Hepatocyte (in vitro differentiated cells): Measurements from ENCODE around the gene PHLDB2. TPM values are rescaled to one million over a fixed set of nuclear protein-coding genes. Genes with fewer than 3 reads are reported as not detected.

Source experiments
- DNase-seq: peaks from one replicate; pipeline ENCODE4 v3.0.0-alpha.2; 2016; ENCODE audit warnings: low spot score
- H2AFZ ChIP-seq: fragments of 200-600 bp; sonication (generic); 2 replicates; pipeline ENCODE4 v1.6.0; 2016; ENCODE audit warnings: antibody characterized with exemption, mild to moderate bottlenecking
- H3K27ac ChIP-seq: fragments of 200-600 bp; sonication (generic); 2 replicates; pipeline ENCODE4 v1.5.1; 2016; ENCODE audit warnings: mild to moderate bottlenecking
- H3K27me3 ChIP-seq: fragments of 200-600 bp; sonication (generic); 2 replicates; pipeline ENCODE4 v1.6.1; 2016
- H3K36me3 ChIP-seq: fragments of 200-600 bp; sonication (generic); replicated peaks from 2 replicates; pipeline ENCODE4 v1.5.1; 2016; ENCODE audit warnings: low read depth; ENCODE audit not compliant: insufficient read depth
- H3K4me1 ChIP-seq: fragments of 200-600 bp; sonication (generic); 2 replicates; pipeline ENCODE4 v1.5.1; 2016; ENCODE audit warnings: mild to moderate bottlenecking, moderate library complexity; ENCODE audit not compliant: insufficient read depth
- H3K4me2 ChIP-seq: fragments of 200-600 bp; sonication (generic); 2 replicates; pipeline ENCODE4 v1.6.0; 2016
- H3K4me3 ChIP-seq: fragments of 200-600 bp; sonication (generic); 2 replicates; pipeline ENCODE4 v1.5.1; 2016; ENCODE audit warnings: mild to moderate bottlenecking
- H3K79me2 ChIP-seq: fragments of 200-600 bp; sonication (generic); 2 replicates; pipeline ENCODE4 v1.6.0; 2017; ENCODE audit warnings: mild to moderate bottlenecking
- H3K9me2 ChIP-seq: fragments of 200-600 bp; sonication (generic); replicated peaks from 2 replicates; pipeline ENCODE4 v1.6.0; 2017; ENCODE audit warnings: mild to moderate bottlenecking; ENCODE audit not compliant: insufficient read depth
- H3K9me3 ChIP-seq: fragments of 200-600 bp; sonication (generic); 2 replicates; pipeline ENCODE4 v1.5.1; 2016; ENCODE audit warnings: low read depth, mild to moderate bottlenecking
- H4K20me1 ChIP-seq: fragments of 200-600 bp; sonication (generic); 2 replicates; pipeline ENCODE4 v1.6.0; 2016; ENCODE audit warnings: mild to moderate bottlenecking; ENCODE audit not compliant: insufficient read depth, poor library complexity, severe bottlenecking
- CTCF ChIP-seq: fragments of 200-600 bp; sonication (generic); IDR thresholded peaks from 2 replicates; pipeline ENCODE4 v1.5.1; 2016; ENCODE audit warnings: antibody characterized with exemption, mild to moderate bottlenecking; ENCODE audit not compliant: poor library complexity
- EZH2 ChIP-seq: fragments of 200-600 bp; sonication (generic); IDR thresholded peaks from 2 replicates; pipeline ENCODE4 v1.6.1; 2016; ENCODE audit warnings: antibody characterized with exemption, mild to moderate bottlenecking, borderline replicate concordance
- EZH2phosphoT487 ChIP-seq: fragments of 200-600 bp; sonication (generic); IDR thresholded peaks from one replicate; pipeline ENCODE4 v1.6.1; 2018; ENCODE audit warnings: antibody characterized with exemption, mild to moderate bottlenecking, low read depth, moderate library complexity; ENCODE audit not compliant: unreplicated experiment, severe bottlenecking
- whole genome bisulfite sequencing: methylation state at CpG from one replicate; pipeline ENCODE4 v1.1.6; 2016; ENCODE audit warnings: low lambda C conversion rate; ENCODE audit errors: missing lambda C conversion rate; 5-methylcytosine and 5-hydroxymethylcytosine counted together
- polyA plus RNA-seq: library from polyadenylated mRNA; unstranded; fragments of >200 nt; fragmentation: Nextera tagmentation; extraction: Ambion mirVana; gene quantifications from 2 replicates; pipeline ENCODE4 v1.2.1, GENCODE V29; 2016
- total RNA-seq: library from RNA; depleted of rRNA; stranded (reverse); fragments of >200 nt; gene quantifications from 2 replicates; pipeline ENCODE4 v1.2.3, GENCODE V29; 2014

PHLDB2 gene
- total and polyA plus RNA-seq, 2 experiments from 2014 or later, result 49.0 to 52.7 TPM

GRCh38 chr3:112002096-112002971 lies 143.3 kb downstream of the PHLDB2 start:
- Histone ChIP-seq H3K4me1 (peaks cover 5% of the 10 kb centered on the region), H3K4me2 (no peak overlapping the region), H3K9me3 (no peaks in the 10 kb centered on the region), H3K36me3 (no peaks in the 10 kb centered on the region), H4K20me1 (no peaks in the 10 kb centered on the region), H3K9me2 (no peaks in the 10 kb centered on the region), H3K27ac (no peak overlapping the region), H3K79me2 (no peaks in the 10 kb centered on the region), H2AFZ (no peak overlapping the region), H3K27me3 (peaks cover 18% of the 10 kb centered on the region), H3K4me3 (no peak overlapping the region)
- TF ChIP-seq EZH2 (no peak), EZH2phosphoT487 (no peak), CTCF (no peak)
- 75% methylated on average over 8 of the region's 8 CpGs for WGBS
- DNase-seq, result no peak

GRCh38 chr3:112003321-112004080 lies 144.4 kb downstream of the PHLDB2 start:
- no peak overlapping the region for H2AFZ ChIP-seq
- H3K79me2 ChIP-seq, result no peaks in the 10 kb centered on the region
- H4K20me1 ChIP-seq, result no peaks in the 10 kb centered on the region
- H3K27me3 ChIP-seq, result peaks cover 15% of the 10 kb centered on the region
- H3K27ac ChIP-seq, result no peak overlapping the region
- no peak for TF ChIP-seq EZH2phosphoT487
- TF ChIP-seq EZH2, result no peak
- no peak for TF ChIP-seq CTCF
- H3K36me3 ChIP-seq, result no peaks in the 10 kb centered on the region
- 91% methylated on average over 4 of the region's 4 CpGs for WGBS
- H3K9me3 ChIP-seq, result no peaks in the 10 kb centered on the region
- H3K4me2 ChIP-seq, result no peak overlapping the region
- no peaks in the 10 kb centered on the region for H3K9me2 ChIP-seq
- no peak overlapping the region for H3K4me3 ChIP-seq
- H3K4me1 ChIP-seq, result peaks cover 6% of the 10 kb centered on the region
- DNase-seq, result no peak

- Histone ChIP-seq H2AFZ (no peak overlapping the region), H3K36me3 (no peaks in the 10 kb centered on the region), H3K27ac (no peak overlapping the region), H3K4me2 (no peak overlapping the region), H3K4me1 (peaks cover 9% of the 10 kb centered on the region), H4K20me1 (no peaks in the 10 kb centered on the region), H3K9me3 (no peaks in the 10 kb centered on the region), H3K9me2 (no peaks in the 10 kb centered on the region), H3K27me3 (peaks cover 15% of the 10 kb centered on the region), H3K79me2 (no peaks in the 10 kb centered on the region), H3K4me3 (no peak overlapping the region)
- TF ChIP-seq CTCF (no peak), EZH2 (no peak), EZH2phosphoT487 (no peak)
- DNase-seq, result no peak
- WGBS, result 66% methylated on average over 2 of the region's 2 CpGs
Measured at GRCh38 chr3:112004187-112004586, 145.1 kb downstream of the PHLDB2 start.
